Measurements from ENCODE around the gene ESYT3. TPM values are rescaled to one million over a fixed set of nuclear protein-coding genes. Genes with fewer than 3 reads are reported as not detected.

The ESYT3 gene
- total and polyA plus RNA-seq, 4 donors, result under 0.01 to 0.07 (median 0.05) TPM

DNA sequence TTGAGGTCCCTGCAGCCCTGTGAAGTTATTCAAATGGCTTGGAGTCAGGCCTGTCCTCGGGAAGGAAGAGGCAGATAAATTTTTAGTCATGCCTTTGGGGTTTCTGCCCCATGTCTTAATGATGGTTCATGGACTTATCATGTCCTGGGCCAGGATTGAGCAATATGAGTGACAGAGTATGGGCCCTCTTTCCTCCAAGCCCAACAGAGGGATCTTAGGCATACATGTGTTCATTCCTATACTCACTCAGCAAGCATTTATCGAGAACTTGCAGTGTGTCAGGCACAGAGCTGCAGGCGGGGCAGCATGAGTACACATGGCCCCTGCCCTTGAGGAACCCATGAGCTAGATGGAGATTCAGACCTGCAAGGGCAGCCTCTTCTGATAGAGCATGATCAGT is 6.2 kb downstream of the ESYT3 start:
- no peaks in the 10 kb centered on the region for H3K9me3 ChIP-seq (ENCODE audit: control insufficient read depth in 4 of 4, low read length in 3 of 4)
- DNase-seq (ENCODE audit: low spot score), result no peak
- no peak overlapping the region for H3K9ac ChIP-seq (ENCODE audit: low read depth in 1 of 2, low read length in 2 of 2)
- H3K4me1 ChIP-seq (ENCODE audit: control insufficient read depth in 4 of 4, insufficient read depth in 4 of 4, low read length in 3 of 4), result peaks cover 0 to under 1% (median 0%) of the 10 kb centered on the region in 4 donors
- no peak for TF ChIP-seq GABPA (IDR thresholded peaks at IDR 0.05 in 1 of 2, conservative IDR thresholded peaks at IDR 0.05 in 1 of 2)
- TF ChIP-seq FOXA2 (IDR thresholded peaks at IDR 0.05), result no peak
- TF ChIP-seq ATF3 (IDR thresholded peaks at IDR 0.05), result no peak
- no peak for TF ChIP-seq EGR1 (IDR thresholded peaks at IDR 0.05; ENCODE audit: low read depth in 2 of 2)
- no peak overlapping the region for H3K4me3 ChIP-seq (ENCODE audit: low read depth in 1 of 3, low read length in 3 of 3)
- no peaks in the 10 kb centered on the region for H3K36me3 ChIP-seq (ENCODE audit: control insufficient read depth in 4 of 4, insufficient read depth in 3 of 4, low read depth in 1 of 4, low read length in 3 of 4)
- WGBS, result 83% methylated on average over 3 of the region's 3 CpGs
- peaks cover 0 to 4% (median 0%) of the 10 kb centered on the region in 4 donors for H3K27me3 ChIP-seq (ENCODE audit: control insufficient read depth in 4 of 4, insufficient read depth in 4 of 4, low read length in 3 of 4)
- H3K27ac ChIP-seq (ENCODE audit: low read depth in 1 of 2, low read length in 2 of 2), result no peak overlapping the region

- H3K27ac ChIP-seq (ENCODE audit: low read depth in 1 of 2, low read length in 2 of 2), result no peak overlapping the region
- peaks cover 0 to 4% (median 0%) of the 10 kb centered on the region in 4 donors for H3K27me3 ChIP-seq (ENCODE audit: control insufficient read depth in 4 of 4, insufficient read depth in 4 of 4, low read length in 3 of 4)
- H3K9ac ChIP-seq (ENCODE audit: low read depth in 1 of 2, low read length in 2 of 2), result no peak overlapping the region
- no peak for DNase-seq (ENCODE audit: low spot score)
- no peaks in the 10 kb centered on the region for H3K9me3 ChIP-seq (ENCODE audit: control insufficient read depth in 4 of 4, low read length in 3 of 4)
- no peaks in the 10 kb centered on the region for H3K4me1 ChIP-seq (ENCODE audit: control insufficient read depth in 4 of 4, insufficient read depth in 4 of 4, low read length in 3 of 4)
- WGBS, result 97% methylated on average over 2 of the region's 2 CpGs
- TF ChIP-seq RXRA (IDR thresholded peaks at IDR 0.05) (no peak), HNF4G (IDR thresholded peaks at IDR 0.05) (no peak), JUND (IDR thresholded peaks at IDR 0.05) (no peak), ATF3 (IDR thresholded peaks at IDR 0.05) (no peak), RAD21 (IDR thresholded peaks at IDR 0.05) (no peak)
- TF ChIP-seq, protein P1, sequence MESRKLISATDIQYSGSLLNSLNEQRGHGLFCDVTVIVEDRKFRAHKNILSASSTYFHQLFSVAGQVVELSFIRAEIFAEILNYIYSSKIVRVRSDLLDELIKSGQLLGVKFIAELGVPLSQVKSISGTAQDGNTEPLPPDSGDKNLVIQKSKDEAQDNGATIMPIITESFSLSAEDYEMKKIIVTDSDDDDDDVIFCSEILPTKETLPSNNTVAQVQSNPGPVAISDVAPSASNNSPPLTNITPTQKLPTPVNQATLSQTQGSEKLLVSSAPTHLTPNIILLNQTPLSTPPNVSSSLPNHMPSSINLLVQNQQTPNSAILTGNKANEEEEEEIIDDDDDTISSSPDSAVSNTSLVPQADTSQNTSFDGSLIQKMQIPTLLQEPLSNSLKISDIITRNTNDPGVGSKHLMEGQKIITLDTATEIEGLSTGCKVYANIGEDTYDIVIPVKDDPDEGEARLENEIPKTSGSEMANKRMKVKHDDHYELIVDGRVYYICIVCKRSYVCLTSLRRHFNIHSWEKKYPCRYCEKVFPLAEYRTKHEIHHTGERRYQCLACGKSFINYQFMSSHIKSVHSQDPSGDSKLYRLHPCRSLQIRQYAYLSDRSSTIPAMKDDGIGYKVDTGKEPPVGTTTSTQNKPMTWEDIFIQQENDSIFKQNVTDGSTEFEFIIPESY (IDR thresholded peaks at IDR 0.05), result no peak
- H3K4me3 ChIP-seq (ENCODE audit: low read depth in 1 of 3, low read length in 3 of 3), result no peak overlapping the region
- H3K36me3 ChIP-seq (ENCODE audit: control insufficient read depth in 4 of 4, insufficient read depth in 3 of 4, low read depth in 1 of 4, low read length in 3 of 4), result no peaks in the 10 kb centered on the region
Measured at GRCh38 chr3:138441256-138441655, 6.8 kb downstream of the ESYT3 start.

- TF ChIP-seq, protein P2, sequence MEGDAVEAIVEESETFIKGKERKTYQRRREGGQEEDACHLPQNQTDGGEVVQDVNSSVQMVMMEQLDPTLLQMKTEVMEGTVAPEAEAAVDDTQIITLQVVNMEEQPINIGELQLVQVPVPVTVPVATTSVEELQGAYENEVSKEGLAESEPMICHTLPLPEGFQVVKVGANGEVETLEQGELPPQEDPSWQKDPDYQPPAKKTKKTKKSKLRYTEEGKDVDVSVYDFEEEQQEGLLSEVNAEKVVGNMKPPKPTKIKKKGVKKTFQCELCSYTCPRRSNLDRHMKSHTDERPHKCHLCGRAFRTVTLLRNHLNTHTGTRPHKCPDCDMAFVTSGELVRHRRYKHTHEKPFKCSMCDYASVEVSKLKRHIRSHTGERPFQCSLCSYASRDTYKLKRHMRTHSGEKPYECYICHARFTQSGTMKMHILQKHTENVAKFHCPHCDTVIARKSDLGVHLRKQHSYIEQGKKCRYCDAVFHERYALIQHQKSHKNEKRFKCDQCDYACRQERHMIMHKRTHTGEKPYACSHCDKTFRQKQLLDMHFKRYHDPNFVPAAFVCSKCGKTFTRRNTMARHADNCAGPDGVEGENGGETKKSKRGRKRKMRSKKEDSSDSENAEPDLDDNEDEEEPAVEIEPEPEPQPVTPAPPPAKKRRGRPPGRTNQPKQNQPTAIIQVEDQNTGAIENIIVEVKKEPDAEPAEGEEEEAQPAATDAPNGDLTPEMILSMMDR (IDR thresholded peaks at IDR 0.05; ENCODE audit: low read depth, low read length, missing input control), result no peak
- no peak for TF ChIP-seq JUND (IDR thresholded peaks at IDR 0.05)
- no peak overlapping the region for H3K4me3 ChIP-seq (ENCODE audit: low read depth in 1 of 3, low read length in 3 of 3)
- no peak for DNase-seq (ENCODE audit: low spot score)
- no peaks in the 10 kb centered on the region for H3K4me1 ChIP-seq (ENCODE audit: control insufficient read depth in 4 of 4, insufficient read depth in 4 of 4, low read length in 3 of 4)
- peaks cover 0 to 4% (median 0%) of the 10 kb centered on the region in 4 donors for H3K27me3 ChIP-seq (ENCODE audit: control insufficient read depth in 4 of 4, insufficient read depth in 4 of 4, low read length in 3 of 4)
- no peaks in the 10 kb centered on the region for H3K9me3 ChIP-seq (ENCODE audit: control insufficient read depth in 4 of 4, low read length in 3 of 4)
- no peaks in the 10 kb centered on the region for H3K36me3 ChIP-seq (ENCODE audit: control insufficient read depth in 4 of 4, insufficient read depth in 3 of 4, low read depth in 1 of 4, low read length in 3 of 4)
- no peak overlapping the region for H3K9ac ChIP-seq (ENCODE audit: low read depth in 1 of 2, low read length in 2 of 2)
- 80% methylated on average over 2 of the region's 2 CpGs for WGBS
- H3K27ac ChIP-seq (ENCODE audit: low read depth in 1 of 2, low read length in 2 of 2), result no peak overlapping the region
Measured at GRCh38 chr3:138441742-138442141, 7.3 kb downstream of the ESYT3 start.

Measured in liver (tissue), 9 donors.